K562 (cell line): ENCODE measurements around the gene PTCH2. TPM values are rescaled to one million over a fixed set of nuclear protein-coding genes. Genes with fewer than 3 reads are reported as not detected.
A peak's percentile ranks its signal among the peaks of the same experiment; 100 is the strongest.

Experiments
- ATAC-seq: fragments of 200-7000 bp; cut with Tn5 transposase; 3 replicates; pipeline ENCODE4 v1.9.1; 2020; ENCODE audit warnings: moderate library complexity
- BruUV-seq: library from RNA; stranded (reverse); fragments of 400-500 nt; replicated peaks from 2 replicates; lab custom pipeline; 2021; lab: Mats Ljungman, UMichigan
- CTCF ChIA-PET: fragments of 300-600 bp; formaldehyde crosslinking; extraction: SDS; loops from one replicate; lab custom pipeline; 2021; ENCODE audit warnings: low intra/inter-chr PET ratio; lab: Yijun Ruan, JAX
- POLR2A ChIA-PET: fragments of 300-600, 350-650 bp; sonication (Branson Sonifier 250); formaldehyde crosslinking; extraction: SDS; loops from one replicate; lab custom pipeline; 2021; ENCODE audit warnings: antibody characterized with exemption, inconsistent platforms; lab: Yijun Ruan, JAX
- DNase-seq, 4 experiments: peaks; one replicate each; pipeline versions ENCODE4 v3.0.0 to v3.0.0-alpha.2; 2011 to 2018; ENCODE audit warnings: low spot score in 3 of 4, mixed read lengths in 3 of 4; ENCODE audit errors: extremely low read depth in 1 of 4
- FAIRE-seq: peaks from 2 replicates; lab custom pipeline; 2011; peaks lifted over from hg19 to GRCh38; lab: Jason Lieb, UNC
- H2AFZ ChIP-seq: 2 replicates; pipeline ENCODE4 v1.6.0; 2011; ENCODE audit warnings: low read depth, low read length, control low read depth, inconsistent platforms
- H3K27ac ChIP-seq: fragments of 200-600 bp; 3 replicates; pipeline ENCODE4 v1.8.0; 2011; ENCODE audit warnings: low read depth, mild to moderate bottlenecking, control low read depth, inconsistent platforms, low read length, moderate library complexity, mixed read lengths; ENCODE audit errors: extremely low read depth
- H3K27me3 ChIP-seq, 2 experiments: fragments of 300-600 bp in 1 of 2; 2 replicates in 1 of 2; 3 replicates in 1 of 2; pipeline versions ENCODE4 v1.6.0 to v1.8.0; 2011; ENCODE audit warnings: inconsistent platforms in 2 of 2, low read length in 2 of 2, mild to moderate bottlenecking in 1 of 2, mixed read lengths in 1 of 2, moderate library complexity in 1 of 2; ENCODE audit not compliant: control insufficient read depth in 2 of 2, insufficient read depth in 2 of 2
- H3K36me3 ChIP-seq: fragments of 300-600 bp; 3 replicates; pipeline ENCODE4 v1.8.0; 2011; ENCODE audit warnings: mild to moderate bottlenecking, low read length, inconsistent platforms; ENCODE audit not compliant: control insufficient read depth, insufficient read depth
- H3K4me1 ChIP-seq, 2 experiments: fragments of 200-600 bp in 1 of 2; replicated peaks in 1 of 2; 2 replicates in 1 of 2; 3 replicates in 1 of 2; pipeline versions ENCODE4 v1.5.1 to v1.8.0; 2011; ENCODE audit warnings: inconsistent platforms in 2 of 2, low read length in 2 of 2, mild to moderate bottlenecking in 1 of 2, mixed read lengths in 1 of 2, moderate library complexity in 1 of 2; ENCODE audit not compliant: control insufficient read depth in 2 of 2, insufficient read depth in 2 of 2
- H3K4me2 ChIP-seq: 2 replicates; pipeline ENCODE4 v1.6.1; 2011; ENCODE audit warnings: low read length, control low read depth, inconsistent platforms, mixed read lengths; ENCODE audit not compliant: insufficient read depth
- H3K4me3 ChIP-seq: fragments of 200-600 bp; sonication (generic), shearing (Covaris generic); 2 replicates; pipeline ENCODE4 v1.5.1; 2016; ENCODE audit warnings: control low read depth, inconsistent platforms
- H3K79me2 ChIP-seq: fragments of 200-600 bp; 3 replicates; pipeline ENCODE4 v1.8.0; 2011; ENCODE audit warnings: low read length, inconsistent platforms; ENCODE audit not compliant: control insufficient read depth, insufficient read depth
- H3K9ac ChIP-seq, 2 experiments: 2 replicates each; pipeline versions ENCODE4 v1.6.0 to v1.6.1; 2011; ENCODE audit warnings: low read depth in 2 of 2, low read length in 2 of 2, control low read depth in 1 of 2, inconsistent platforms in 1 of 2, mild to moderate bottlenecking in 1 of 2, mixed read lengths in 1 of 2; ENCODE audit not compliant: insufficient read depth in 1 of 2
- H3K9me1 ChIP-seq: one replicate; pipeline ENCODE4 v1.6.0; 2011; ENCODE audit warnings: inconsistent platforms, mild to moderate bottlenecking, low read length, moderate library complexity; ENCODE audit not compliant: control insufficient read depth, insufficient read depth
- H3K9me3 ChIP-seq: replicated peaks from 2 replicates; pipeline ENCODE4 v1.5.1; 2011; ENCODE audit warnings: low read depth, low read length, inconsistent platforms; ENCODE audit not compliant: control insufficient read depth, insufficient read depth
- H4K20me1 ChIP-seq: replicated peaks from 2 replicates; pipeline ENCODE4 v1.6.1; 2011; ENCODE audit warnings: low read length, inconsistent platforms, mixed read lengths; ENCODE audit not compliant: control insufficient read depth, insufficient read depth
- ARID2 ChIP-seq: fragments of 450-650 bp; IDR thresholded peaks from 2 replicates; pipeline ENCODE4 v1.6.1; 2017; ENCODE audit warnings: antibody characterized with exemption, mild to moderate bottlenecking
- CREB1 ChIP-seq, 2 experiments: sonication (generic) in 1 of 2; formaldehyde crosslinking in 1 of 2; IDR thresholded peaks; 2 replicates each; pipeline versions ENCODE4 v1.6.1 to v1.8.0; 2012 to 2022; ENCODE audit warnings: inconsistent platforms in 1 of 2, mild to moderate bottlenecking in 1 of 2, missing genetic modification reagents in 1 of 2, moderate library complexity in 1 of 2
- ESRRA ChIP-seq: fragments of 450-650 bp; IDR thresholded peaks from 2 replicates; pipeline ENCODE4 v1.6.1; 2014; ENCODE audit warnings: low read depth, mild to moderate bottlenecking, moderate library complexity, borderline replicate concordance
- GATAD2A ChIP-seq: fragments of 450-650 bp; IDR thresholded peaks from 2 replicates; pipeline ENCODE4 v1.6.1; 2017
- POLR2G ChIP-seq: fragments of 200-400 bp; formaldehyde crosslinking; IDR thresholded peaks from 2 replicates; pipeline ENCODE4 v1.6.1; 2017; ENCODE audit warnings: low read depth, mild to moderate bottlenecking, antibody characterized with exemption, low read length, moderate library complexity
- POLR3A ChIP-seq: IDR thresholded peaks from 2 replicates; pipeline ENCODE4 v1.6.1; 2011; ENCODE audit warnings: borderline replicate concordance, mild to moderate bottlenecking, moderate library complexity; ENCODE audit not compliant: insufficient read length, insufficient read depth; ENCODE audit errors: extremely low read depth
- PTTG1 ChIP-seq: fragments of 450-650 bp; IDR thresholded peaks from 2 replicates; pipeline ENCODE4 v1.6.1; 2016; ENCODE audit warnings: low read depth, mild to moderate bottlenecking, missing genetic modification characterization, missing compliant biosample characterization
- RBFOX2 ChIP-seq: fragments of 200-400 bp; formaldehyde crosslinking; IDR thresholded peaks from 2 replicates; pipeline ENCODE4 v1.6.1; 2017; ENCODE audit warnings: low read depth, mild to moderate bottlenecking, low read length, moderate library complexity
- RCOR1 ChIP-seq, 2 experiments: IDR thresholded peaks; 2 replicates each; pipeline ENCODE4 v1.6.1; 2012; ENCODE audit warnings: low read depth in 2 of 2, low read length in 2 of 2, borderline replicate concordance in 1 of 2, improper control_type of control experiment in 1 of 2
- SNRNP70 ChIP-seq: fragments of 200-400 bp; formaldehyde crosslinking; optimal IDR thresholded peaks from 2 replicates; pipeline ENCODE3; 2017; ENCODE audit warnings: low read depth, low read length
- SPI1 ChIP-seq: IDR thresholded peaks from 2 replicates; pipeline ENCODE4 v1.6.1; 2011; ENCODE audit warnings: low read depth, low read length, control low read depth, borderline replicate concordance
- SRSF3 ChIP-seq: fragments of 200-400 bp; formaldehyde crosslinking; IDR thresholded peaks from 2 replicates; pipeline ENCODE4 v1.6.1; 2016; ENCODE audit warnings: mild to moderate bottlenecking, low read length, moderate library complexity; ENCODE audit not compliant: insufficient read depth
- ZBED1 ChIP-seq: IDR thresholded peaks from 2 replicates; pipeline ENCODE4 v1.6.1; 2014
- ZKSCAN1 ChIP-seq: fragments of 150-350 bp; IDR thresholded peaks from 2 replicates; pipeline ENCODE4 v1.6.1; 2016; ENCODE audit warnings: low read depth, low read length
- ZNF347 ChIP-seq: fragments of 450-650 bp; formaldehyde crosslinking; IDR thresholded peaks from 2 replicates; pipeline ENCODE4 v1.4.0; 2020; ENCODE audit warnings: low read depth, mild to moderate bottlenecking, moderate library complexity
- WGBS: fragments of 100-300 bp; shearing (Covaris generic); methylation state at CpG from one replicate; pipeline ENCODE4 v1.1.6; 2016; ENCODE audit warnings: low coverage, mixed read lengths; ENCODE audit not compliant: insufficient coverage; ENCODE audit errors: missing lambda C conversion rate; 5-methylcytosine and 5-hydroxymethylcytosine counted together
- in situ Hi-C: fragments of 300-500 bp; cut with MboI; formaldehyde crosslinking; loops from 4 replicates; pipeline ENCODE4 v1.15.0; 2018; ENCODE audit warnings: inconsistent platforms, mixed read lengths
- intact Hi-C: fragments of 100-400 bp; cut with micrococcal nuclease; formaldehyde crosslinking; loops from 2 replicates; pipeline ENCODE4 v1.14.2; 2022
- polyA plus RNA-seq, 8 experiments: library from polyadenylated mRNA; depleted of rRNA in 4 of 8; stranded (reverse) in 5 of 8; unstranded in 3 of 8; fragments of >200 nt; fragmentation: Nextera tagmentation in 2 of 8; fragmentation: Illumina TruSeq in 1 of 8; extraction: Ambion mirVana in 2 of 8; extraction: Trizol in 1 of 8; gene quantifications; 2 replicates each; pipeline versions ENCODE4 v1.2.1 to v1.2.3, GENCODE V29; 2011 to 2014; ENCODE audit warnings: inconsistent platforms in 1 of 8, missing spikeins in 1 of 8
- total RNA-seq, 7 experiments: library from RNA; depleted of rRNA in 6 of 7; stranded (reverse); fragments of >200 nt in 6 of 7; fragmentation: Illumina TruSeq in 2 of 7; extraction: Trizol in 2 of 7; gene quantifications; 2 replicates each; pipeline versions ENCODE4 v1.2.1 to v1.2.3, GENCODE V29; 2011 to 2021; ENCODE audit warnings: low replicate concordance in 1 of 7
- TF ChIP-seq, protein P1 (sequence below), 2 experiments: IDR thresholded peaks in 1 of 2; conservative IDR thresholded peaks in 1 of 2; 2 replicates each; pipeline ENCODE4 v1.6.1; 2016; ENCODE audit warnings: low read depth in 2 of 2, mild to moderate bottlenecking in 1 of 2, missing compliant biosample characterization in 1 of 2, missing genetic modification characterization in 1 of 2, moderate library complexity in 1 of 2
- TF ChIP-seq, protein P2 (sequence below): sonication (generic); formaldehyde crosslinking; IDR thresholded peaks from 2 replicates; pipeline ENCODE4 v1.8.0; 2022; ENCODE audit warnings: mild to moderate bottlenecking, missing genetic modification reagents

PTCH2 gene
- total and polyA plus RNA-seq, 9 of the 15 experiments (the other 6 are each of a cell fraction or from before 2014, with no cell fraction given), result 0.15 to 27.3 (median 0.48) TPM; not detected in 1

DNA sequence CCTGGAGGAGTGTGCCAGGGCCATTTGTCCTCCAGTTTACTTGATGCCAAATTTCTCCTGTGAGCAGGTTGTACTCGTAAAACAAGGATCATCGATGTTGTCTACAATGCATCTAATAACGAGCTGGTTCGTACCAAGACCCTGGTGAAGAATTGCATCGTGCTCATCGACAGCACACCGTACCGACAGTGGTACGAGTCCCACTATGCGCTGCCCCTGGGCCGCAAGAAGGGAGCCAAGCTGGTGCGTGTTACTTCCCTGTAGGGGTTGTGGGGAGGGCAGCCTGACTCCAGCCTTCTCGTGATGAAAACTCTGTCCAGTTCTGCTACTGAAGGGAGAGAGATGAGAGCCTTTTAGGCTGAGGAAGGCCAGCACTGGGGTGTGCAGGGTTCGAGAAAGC lies 65.5 kb downstream of the PTCH2 start (continued):
- TF ChIP-seq POLR3A (no peak), ZNF347 (CRISPR knock-in tag) (no peak), ESRRA (no peak), ARID2 (no peak), ZKSCAN1 (peak; percentile 97), ZBED1 (peak; percentile 44; the same call in 1 of the 2 replicates), RBFOX2 (peak; percentile 16; the same call in 1 of the 2 replicates), POLR2G (peak; percentile 29; the same call in 1 of the 2 replicates), RCOR1 (IDR thresholded peaks at IDR 0.05; ENCODE audit: borderline replicate concordance in 1 of 2, low read depth in 2 of 2, low read length in 2 of 2) (no peak), SRSF3 (no peak), GATAD2A (no peak), PTTG1 (tag) (no peak), SNRNP70 (peak; percentile 30)

DNA sequence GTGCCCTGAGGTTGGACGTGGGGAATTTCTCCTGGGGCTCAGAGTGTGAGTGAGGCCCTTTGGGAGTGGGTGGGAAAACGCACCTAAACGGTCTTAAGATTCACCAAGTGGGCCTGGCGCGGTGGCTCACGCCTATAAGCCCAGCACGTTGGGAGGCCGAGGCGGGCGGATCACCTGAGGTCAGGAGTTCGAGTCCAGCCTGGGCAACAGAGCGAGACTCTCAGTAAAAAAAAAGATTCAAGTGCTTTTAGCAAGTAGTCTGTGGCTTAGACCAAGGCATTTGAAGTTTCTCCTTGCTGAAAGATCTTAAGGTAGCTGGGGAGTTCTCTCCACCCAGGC lies 66.4 kb downstream of the PTCH2 start:
- FAIRE-seq, result no peak
- ChIA-PET POLR2A (interaction anchor here (0.6 to 11.6 kb wide), 17 partner anchors 10 to 1530 kb away, joined by 3 to 253 read pairs (median 25); partner anchors contain the start of genes BEST4, BTBD19, DYNLT4 and RNU5D-1), CTCF (no interaction called here)
- peak overlapping the region; percentile 99 for H3K9ac ChIP-seq
- H4K20me1 ChIP-seq, result peaks cover 31% of the 10 kb centered on the region
- in situ Hi-C loops (no loop called here), intact Hi-C loops (loop anchor here (5.0 kb wide), 1 partner anchor 41 kb away; no protein-coding TSS in a partner anchor)
- H3K9me1 ChIP-seq, result peaks cover 10% of the 10 kb centered on the region
- peaks cover 54% of the 10 kb centered on the region for H3K79me2 ChIP-seq
- peak overlapping the region; percentile 75 for H3K4me3 ChIP-seq
- H3K4me2 ChIP-seq, result peak overlapping the region; percentile 93
- WGBS, result 0% methylated on average over 12 of the region's 12 CpGs
- H3K36me3 ChIP-seq, result peaks cover 60% of the 10 kb centered on the region
- ATAC-seq, result no peak
- DNase-seq, result no peak
- no peak overlapping the region for H2AFZ ChIP-seq
- H3K4me1 ChIP-seq, result peaks cover 13 to 22% of the 10 kb centered on the region in 2 experiments
- H3K27ac ChIP-seq, result peak overlapping the region; percentile 98
- no peaks in the 10 kb centered on the region for H3K27me3 ChIP-seq
- H3K9me3 ChIP-seq, result no peaks in the 10 kb centered on the region
- BruUV-seq, result no TSS peak
- TF ChIP-seq CREB1 (IDR thresholded peaks at IDR 0.05) (0 out of 2 replicates have a peak, but pooled peaks have one; percentile 13), CREB1 (CRISPR knock-in tag; IDR thresholded peaks at IDR 0.05) (no peak; the same call in 1 of the 2 replicates), SPI1 (no peak)
- TF ChIP-seq, protein P1, sequence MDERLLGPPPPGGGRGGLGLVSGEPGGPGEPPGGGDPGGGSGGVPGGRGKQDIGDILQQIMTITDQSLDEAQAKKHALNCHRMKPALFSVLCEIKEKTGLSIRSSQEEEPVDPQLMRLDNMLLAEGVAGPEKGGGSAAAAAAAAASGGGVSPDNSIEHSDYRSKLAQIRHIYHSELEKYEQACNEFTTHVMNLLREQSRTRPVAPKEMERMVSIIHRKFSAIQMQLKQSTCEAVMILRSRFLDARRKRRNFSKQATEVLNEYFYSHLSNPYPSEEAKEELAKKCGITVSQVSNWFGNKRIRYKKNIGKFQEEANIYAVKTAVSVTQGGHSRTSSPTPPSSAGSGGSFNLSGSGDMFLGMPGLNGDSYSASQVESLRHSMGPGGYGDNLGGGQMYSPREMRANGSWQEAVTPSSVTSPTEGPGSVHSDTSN (CRISPR knock-in tag; IDR thresholded peaks at IDR 0.05; ENCODE audit: low read depth), result no peak
- TF ChIP-seq, protein P1 (tag; conservative IDR thresholded peaks at IDR 0.05; ENCODE audit: low read depth), result no peak
- TF ChIP-seq, protein P2, sequence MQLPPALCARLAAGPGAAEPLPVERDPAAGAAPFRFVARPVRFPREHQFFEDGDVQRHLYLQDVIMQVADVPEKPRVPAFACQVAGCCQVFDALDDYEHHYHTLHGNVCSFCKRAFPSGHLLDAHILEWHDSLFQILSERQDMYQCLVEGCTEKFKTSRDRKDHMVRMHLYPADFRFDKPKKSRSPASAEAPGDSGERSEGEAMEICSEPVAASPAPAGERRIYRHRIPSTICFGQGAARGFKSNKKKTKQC, result 0 out of 2 replicates have a peak, but pooled peaks have one; percentile 43
